ENCODE measurements around the gene DNM3. TPM values are rescaled to one million over a fixed set of nuclear protein-coding genes. Genes with fewer than 3 reads are reported as not detected.

The DNM3 gene
- total RNA-seq, 6 experiments from 2014 or later = 0.25 to 0.73 (median 0.39) TPM

DNA sequence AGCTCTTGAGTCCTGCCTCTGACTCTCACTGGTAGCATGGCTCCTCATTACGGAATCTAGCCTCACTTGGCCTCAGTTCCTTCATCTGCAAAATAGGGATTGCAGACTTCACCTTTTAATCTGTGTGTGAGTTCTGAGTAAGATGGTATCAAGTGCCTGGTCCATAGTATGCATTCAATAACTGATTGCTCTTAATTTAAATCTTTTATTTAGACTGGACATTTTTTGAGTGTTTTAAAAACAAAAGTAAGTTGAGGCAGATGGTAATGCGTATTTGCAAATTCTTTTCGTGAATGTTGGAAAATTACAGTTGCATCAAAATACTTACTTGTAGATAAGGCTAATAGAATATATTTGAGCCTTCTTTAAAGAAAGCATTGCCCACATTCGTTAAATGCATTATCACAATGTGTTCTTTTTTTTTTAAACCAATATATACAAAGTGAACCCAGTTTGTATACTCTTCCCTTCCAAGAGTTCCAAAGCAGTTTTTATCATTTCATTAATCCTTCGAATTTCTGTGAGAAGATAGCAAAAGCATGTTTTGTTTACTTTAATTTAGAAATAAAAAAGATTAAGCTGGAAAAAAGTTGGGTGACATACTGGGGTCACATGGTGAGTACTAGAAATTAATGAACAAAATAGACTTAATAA is 8.1 kb downstream of the DNM3 start:
- TF ChIP-seq, protein P1, sequence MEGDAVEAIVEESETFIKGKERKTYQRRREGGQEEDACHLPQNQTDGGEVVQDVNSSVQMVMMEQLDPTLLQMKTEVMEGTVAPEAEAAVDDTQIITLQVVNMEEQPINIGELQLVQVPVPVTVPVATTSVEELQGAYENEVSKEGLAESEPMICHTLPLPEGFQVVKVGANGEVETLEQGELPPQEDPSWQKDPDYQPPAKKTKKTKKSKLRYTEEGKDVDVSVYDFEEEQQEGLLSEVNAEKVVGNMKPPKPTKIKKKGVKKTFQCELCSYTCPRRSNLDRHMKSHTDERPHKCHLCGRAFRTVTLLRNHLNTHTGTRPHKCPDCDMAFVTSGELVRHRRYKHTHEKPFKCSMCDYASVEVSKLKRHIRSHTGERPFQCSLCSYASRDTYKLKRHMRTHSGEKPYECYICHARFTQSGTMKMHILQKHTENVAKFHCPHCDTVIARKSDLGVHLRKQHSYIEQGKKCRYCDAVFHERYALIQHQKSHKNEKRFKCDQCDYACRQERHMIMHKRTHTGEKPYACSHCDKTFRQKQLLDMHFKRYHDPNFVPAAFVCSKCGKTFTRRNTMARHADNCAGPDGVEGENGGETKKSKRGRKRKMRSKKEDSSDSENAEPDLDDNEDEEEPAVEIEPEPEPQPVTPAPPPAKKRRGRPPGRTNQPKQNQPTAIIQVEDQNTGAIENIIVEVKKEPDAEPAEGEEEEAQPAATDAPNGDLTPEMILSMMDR (IDR thresholded peaks at IDR 0.05) = no peak
- H3K36me3 Mint-ChIP-seq (ENCODE audit: low read depth) = no peaks in the 10 kb centered on the region
- no peaks in the 10 kb centered on the region for H3K4me1 Mint-ChIP-seq (ENCODE audit: low read depth)
- H3K9me3 Mint-ChIP-seq = no peaks in the 10 kb centered on the region
- peaks cover 14% of the 10 kb centered on the region for H3K27me3 Mint-ChIP-seq (ENCODE audit: insufficient read depth)
- DNase-seq = no peak
- H3K4me3 Mint-ChIP-seq = no peak overlapping the region
- H3K27ac Mint-ChIP-seq = no peak overlapping the region

DNA sequence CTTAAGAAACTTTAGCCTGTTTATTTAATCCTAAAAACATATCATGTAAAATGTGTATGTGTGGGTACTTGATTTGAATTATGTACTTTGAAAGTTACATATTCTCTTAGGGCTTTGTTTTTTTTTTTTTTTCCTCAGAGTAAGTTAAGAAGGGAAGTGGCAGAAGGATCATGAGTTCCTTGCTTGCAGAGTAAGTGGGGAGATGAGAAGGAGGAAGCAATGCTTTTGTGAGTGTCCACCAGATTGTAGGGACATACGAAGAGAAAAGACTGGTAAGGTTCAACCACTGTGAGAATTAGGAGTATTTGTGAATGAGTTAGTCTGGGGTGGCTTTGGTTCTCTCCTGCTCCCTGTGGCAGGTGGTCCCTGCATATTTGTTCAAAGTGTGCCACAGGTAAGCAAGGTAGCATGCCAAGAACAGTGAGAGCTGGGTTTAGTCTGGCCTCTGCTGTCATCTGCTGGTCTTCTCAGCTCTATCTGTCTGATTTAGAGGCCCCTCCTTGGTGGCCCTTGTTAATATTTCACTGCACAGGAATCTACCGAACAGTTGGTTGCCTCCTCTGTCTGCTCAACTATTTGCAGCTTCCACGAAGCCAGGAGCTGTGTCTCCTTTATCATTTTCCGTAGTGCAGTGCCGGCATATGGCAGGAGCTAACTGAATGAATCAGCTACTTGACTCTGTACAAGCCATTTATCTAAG is 9.5 kb downstream of the DNM3 start:
- H3K4me1 Mint-ChIP-seq (ENCODE audit: low read depth) = no peaks in the 10 kb centered on the region
- no peak overlapping the region for H3K27ac Mint-ChIP-seq
- TF ChIP-seq, protein P1 (IDR thresholded peaks at IDR 0.05) = no peak
- peaks cover 14% of the 10 kb centered on the region for H3K27me3 Mint-ChIP-seq (ENCODE audit: insufficient read depth)
- no peaks in the 10 kb centered on the region for H3K9me3 Mint-ChIP-seq
- no peak for DNase-seq
- no peaks in the 10 kb centered on the region for H3K36me3 Mint-ChIP-seq (ENCODE audit: low read depth)
- no peak overlapping the region for H3K4me3 Mint-ChIP-seq

DNA sequence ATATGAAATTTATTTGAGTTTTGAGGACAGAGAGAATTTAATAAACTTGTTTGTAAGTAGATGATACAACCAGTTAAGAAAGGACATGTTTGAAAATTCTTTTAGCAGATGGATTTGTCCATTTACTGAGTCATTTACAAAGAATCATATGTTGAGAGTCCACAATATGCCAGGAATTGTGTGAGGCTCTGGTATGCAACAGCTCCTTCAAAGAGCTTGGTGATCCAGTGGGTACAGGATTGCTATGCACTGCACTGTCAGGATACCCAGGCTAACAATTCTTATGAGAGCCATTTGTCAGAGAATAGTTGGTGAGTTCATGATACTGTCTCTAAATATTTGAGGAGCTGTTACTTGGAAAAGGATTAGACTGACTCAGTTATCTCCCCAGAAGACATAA is 11.0 kb downstream of the DNM3 start:
- peaks cover 14% of the 10 kb centered on the region for H3K27me3 Mint-ChIP-seq (ENCODE audit: insufficient read depth)
- H3K9me3 Mint-ChIP-seq = no peaks in the 10 kb centered on the region
- H3K27ac Mint-ChIP-seq = no peak overlapping the region
- DNase-seq = peak; percentile 33
- no peak overlapping the region for H3K4me3 Mint-ChIP-seq
- no peaks in the 10 kb centered on the region for H3K36me3 Mint-ChIP-seq (ENCODE audit: low read depth)
- TF ChIP-seq, protein P1 (IDR thresholded peaks at IDR 0.05) = no peak
- H3K4me1 Mint-ChIP-seq (ENCODE audit: low read depth) = no peaks in the 10 kb centered on the region

DNA sequence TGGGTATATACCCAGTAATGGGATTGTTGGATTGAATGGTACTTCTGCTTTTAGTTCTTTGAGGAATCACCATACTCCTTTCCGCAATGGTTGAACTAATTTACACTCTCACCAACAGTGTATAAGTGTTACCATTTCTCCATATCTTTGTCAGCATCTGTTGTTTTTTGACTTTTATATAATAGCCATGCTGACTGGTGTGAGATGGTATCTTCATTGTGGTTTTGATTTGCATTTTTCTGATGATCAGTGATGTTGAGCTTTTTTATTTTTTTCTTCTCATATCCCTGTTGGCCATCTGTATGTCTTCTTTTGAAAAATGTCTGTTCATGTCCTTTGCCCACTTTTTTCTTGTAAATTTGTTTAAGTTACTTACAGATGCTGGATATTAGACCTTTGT is 14.1 kb downstream of the DNM3 start:
- Mint-ChIP-seq H3K4me1 (ENCODE audit: low read depth) (no peaks in the 10 kb centered on the region), H3K27me3 (ENCODE audit: insufficient read depth) (peaks cover 9% of the 10 kb centered on the region), H3K4me3 (no peak overlapping the region), H3K27ac (no peak overlapping the region), H3K36me3 (ENCODE audit: low read depth) (no peaks in the 10 kb centered on the region), H3K9me3 (no peaks in the 10 kb centered on the region)
- DNase-seq = no peak
- TF ChIP-seq, protein P1 (IDR thresholded peaks at IDR 0.05) = no peak

DNA sequence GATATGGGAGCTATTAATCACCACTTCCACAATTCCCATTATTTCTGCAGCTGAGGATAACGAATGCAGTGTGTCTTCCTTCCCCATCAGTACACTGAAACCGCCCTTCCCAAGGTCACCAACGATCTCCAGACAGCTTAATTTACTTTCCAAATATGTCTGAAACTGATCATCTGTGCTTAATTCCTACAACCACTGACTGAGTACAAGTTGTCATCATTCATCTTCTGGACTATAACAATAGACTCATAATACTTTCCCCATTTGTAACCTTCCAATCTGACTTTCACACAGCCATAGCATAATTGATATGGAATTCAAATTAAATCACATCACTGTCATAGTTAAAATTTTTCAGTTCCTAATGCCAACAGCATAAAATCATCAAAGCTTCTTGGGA is 17.4 kb downstream of the DNM3 start:
- Mint-ChIP-seq H3K27ac (no peak overlapping the region), H3K4me1 (ENCODE audit: low read depth) (no peaks in the 10 kb centered on the region), H3K36me3 (ENCODE audit: low read depth) (no peaks in the 10 kb centered on the region), H3K4me3 (no peak overlapping the region), H3K9me3 (no peaks in the 10 kb centered on the region), H3K27me3 (ENCODE audit: insufficient read depth) (no peaks in the 10 kb centered on the region; the same call in 1 of the 2 replicates)
- DNase-seq = no peak
- TF ChIP-seq, protein P1 (IDR thresholded peaks at IDR 0.05) = no peak

All from HFFc6 (cell line).